ENCODE data around the gene ROR1.

The ROR1 gene

DNA sequence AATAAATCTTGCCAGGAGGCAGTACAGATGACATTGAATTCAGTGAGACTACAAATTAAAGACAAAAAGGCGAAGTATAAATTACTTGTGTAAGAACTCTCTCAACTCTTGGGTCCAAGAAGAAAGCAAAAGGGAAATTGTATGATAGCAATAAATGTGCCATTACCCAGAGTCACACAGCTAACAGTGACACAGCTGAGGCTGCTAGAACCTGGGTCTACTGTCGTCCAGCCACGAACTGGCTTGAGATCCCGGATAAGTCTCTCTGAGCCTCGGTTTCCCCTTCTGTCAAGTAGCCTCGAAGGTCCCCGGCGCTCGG, 362 bp upstream of the ROR1 start:
- no peak overlapping the region for H3K27ac ChIP-seq
- peak overlapping the region in 1 of 2 experiments; percentile 41 for H3K4me3 ChIP-seq (ENCODE audit: low read depth in 1 of 2, low read length in 1 of 2)
- H3K4me1 ChIP-seq (ENCODE audit: control insufficient read depth in 1 of 2, insufficient read depth in 1 of 2, low read depth in 1 of 2, low read length in 1 of 2): peaks cover 5 to 15% of the 10 kb centered on the region in 2 experiments
- TF ChIP-seq, protein P1, sequence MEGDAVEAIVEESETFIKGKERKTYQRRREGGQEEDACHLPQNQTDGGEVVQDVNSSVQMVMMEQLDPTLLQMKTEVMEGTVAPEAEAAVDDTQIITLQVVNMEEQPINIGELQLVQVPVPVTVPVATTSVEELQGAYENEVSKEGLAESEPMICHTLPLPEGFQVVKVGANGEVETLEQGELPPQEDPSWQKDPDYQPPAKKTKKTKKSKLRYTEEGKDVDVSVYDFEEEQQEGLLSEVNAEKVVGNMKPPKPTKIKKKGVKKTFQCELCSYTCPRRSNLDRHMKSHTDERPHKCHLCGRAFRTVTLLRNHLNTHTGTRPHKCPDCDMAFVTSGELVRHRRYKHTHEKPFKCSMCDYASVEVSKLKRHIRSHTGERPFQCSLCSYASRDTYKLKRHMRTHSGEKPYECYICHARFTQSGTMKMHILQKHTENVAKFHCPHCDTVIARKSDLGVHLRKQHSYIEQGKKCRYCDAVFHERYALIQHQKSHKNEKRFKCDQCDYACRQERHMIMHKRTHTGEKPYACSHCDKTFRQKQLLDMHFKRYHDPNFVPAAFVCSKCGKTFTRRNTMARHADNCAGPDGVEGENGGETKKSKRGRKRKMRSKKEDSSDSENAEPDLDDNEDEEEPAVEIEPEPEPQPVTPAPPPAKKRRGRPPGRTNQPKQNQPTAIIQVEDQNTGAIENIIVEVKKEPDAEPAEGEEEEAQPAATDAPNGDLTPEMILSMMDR (IDR thresholded peaks at IDR 0.05): no peak
- H3K9me3 ChIP-seq: no peaks in the 10 kb centered on the region
- peaks cover 81% of the 10 kb centered on the region for H3K27me3 ChIP-seq
- no peaks in the 10 kb centered on the region for H3K36me3 ChIP-seq

DNA sequence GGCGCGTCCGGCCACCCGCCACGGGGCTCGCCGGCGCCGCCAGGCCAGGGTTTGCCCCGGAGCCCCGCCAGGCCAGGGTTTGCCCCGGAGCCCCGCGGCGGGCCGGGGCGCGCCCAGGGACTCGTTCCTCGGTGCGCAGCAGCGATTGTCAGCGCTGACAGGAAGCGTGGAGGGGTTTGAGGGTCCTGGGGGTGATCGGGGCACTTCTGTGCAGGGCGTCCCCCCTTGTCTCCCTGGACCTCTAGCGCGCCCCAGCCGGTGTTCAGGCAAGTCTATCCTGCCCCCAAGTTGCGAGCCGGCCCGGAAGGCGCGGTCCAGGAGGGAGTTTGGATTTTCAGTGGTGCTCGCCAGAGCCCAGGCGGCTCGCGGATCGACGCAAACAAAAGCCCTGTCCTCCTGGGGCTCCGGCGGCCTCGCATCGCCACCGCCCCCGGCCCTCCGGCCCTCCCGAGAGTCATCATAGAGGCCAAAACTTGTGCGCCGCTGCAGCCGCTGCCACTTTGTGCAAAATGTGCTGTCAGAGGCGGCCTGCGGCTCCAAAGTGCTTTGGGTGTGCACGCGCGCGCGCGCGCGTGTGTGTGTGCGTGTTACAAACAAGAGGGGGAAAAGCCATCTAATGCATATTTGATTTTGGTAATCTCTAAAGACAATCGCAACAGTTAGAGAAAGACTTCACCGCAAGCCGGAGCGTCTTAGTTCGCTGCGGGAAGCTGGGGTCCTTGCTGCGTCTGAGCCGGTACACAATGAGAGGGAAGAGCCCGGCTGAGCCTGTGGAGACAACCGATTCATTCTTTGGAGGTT, 1.0 kb downstream of the ROR1 start:
- Histone ChIP-seq H3K9me3 (no peaks in the 10 kb centered on the region), H3K4me1 (ENCODE audit: control insufficient read depth in 1 of 2, insufficient read depth in 1 of 2, low read depth in 1 of 2, low read length in 1 of 2) (peaks cover 5 to 15% of the 10 kb centered on the region in 2 experiments), H3K27ac (no peak overlapping the region), H3K4me3 (ENCODE audit: low read depth in 1 of 2, low read length in 1 of 2) (peak overlapping the region in 1 of 2 experiments; percentile 9), H3K27me3 (peaks cover 94% of the 10 kb centered on the region), H3K36me3 (no peaks in the 10 kb centered on the region)
- TF ChIP-seq, protein P1 (IDR thresholded peaks at IDR 0.05): no peak

DNA sequence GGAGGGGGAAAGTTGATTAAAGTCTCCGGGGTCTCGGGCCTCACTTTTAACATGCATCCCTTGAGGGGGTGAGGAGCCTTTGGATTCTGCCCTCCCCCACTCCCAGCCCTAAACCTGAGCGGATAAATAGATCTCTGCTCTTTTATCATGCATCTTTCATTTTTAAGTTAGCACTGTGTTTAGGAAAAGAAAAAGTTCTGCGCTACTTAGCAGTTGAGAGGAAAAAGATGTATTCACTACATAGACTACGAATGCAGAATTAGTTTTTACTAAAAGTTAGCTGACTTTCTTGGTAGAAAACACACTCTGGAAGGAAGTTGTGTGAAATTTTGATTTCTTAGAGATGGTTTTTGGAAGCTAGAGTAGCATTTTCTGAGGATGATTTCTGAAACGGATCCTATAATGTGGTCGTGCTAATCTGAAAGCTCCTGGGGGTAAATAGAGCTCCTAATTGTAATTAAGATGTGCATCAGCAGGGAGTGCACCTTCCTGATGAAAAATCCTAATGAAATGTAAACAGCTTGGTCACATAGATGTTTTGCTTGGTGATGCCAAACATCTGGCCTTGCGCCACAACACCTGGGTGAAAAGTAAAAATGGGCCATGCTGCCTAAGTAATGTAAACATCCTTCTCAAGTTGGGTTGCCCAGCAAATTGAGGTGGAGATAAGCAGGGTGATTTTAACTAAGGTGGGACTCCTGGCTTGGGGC, 1.8 kb downstream of the ROR1 start:
- Histone ChIP-seq H3K4me1 (ENCODE audit: control insufficient read depth in 1 of 2, insufficient read depth in 1 of 2, low read depth in 1 of 2, low read length in 1 of 2) (peaks cover 5 to 15% of the 10 kb centered on the region in 2 experiments), H3K27ac (no peak overlapping the region), H3K4me3 (ENCODE audit: low read depth in 1 of 2, low read length in 1 of 2) (no peak overlapping the region), H3K36me3 (no peaks in the 10 kb centered on the region), H3K27me3 (peaks cover 100% of the 10 kb centered on the region), H3K9me3 (no peaks in the 10 kb centered on the region)
- TF ChIP-seq, protein P1 (IDR thresholded peaks at IDR 0.05): no peak

DNA sequence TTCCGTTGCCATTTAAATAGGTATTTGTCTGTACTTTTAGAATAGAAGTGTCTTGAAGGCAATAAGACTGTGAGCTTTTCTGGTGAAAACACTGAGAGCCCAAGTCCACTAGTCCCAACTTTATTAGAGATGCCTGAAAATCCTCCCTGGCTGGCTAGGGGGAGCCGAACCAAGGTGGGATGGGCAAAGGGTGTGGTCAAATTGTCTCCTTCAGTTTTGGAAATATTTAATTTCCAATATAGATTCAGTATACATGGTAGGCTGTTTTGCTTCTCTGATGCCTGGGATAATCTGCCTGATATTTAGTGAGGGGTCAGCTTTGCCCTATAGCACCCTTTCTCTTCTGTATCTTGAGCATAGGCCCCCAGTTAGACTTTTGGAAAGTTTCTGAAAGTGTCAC, 3.5 kb downstream of the ROR1 start:
- Histone ChIP-seq H3K9me3 (no peaks in the 10 kb centered on the region), H3K36me3 (no peaks in the 10 kb centered on the region), H3K4me1 (ENCODE audit: control insufficient read depth in 1 of 2, insufficient read depth in 1 of 2, low read depth in 1 of 2, low read length in 1 of 2) (peaks cover 5 to 15% of the 10 kb centered on the region in 2 experiments), H3K27ac (no peak overlapping the region), H3K4me3 (ENCODE audit: low read depth in 1 of 2, low read length in 1 of 2) (no peak overlapping the region), H3K27me3 (peaks cover 100% of the 10 kb centered on the region)
- TF ChIP-seq, protein P1 (IDR thresholded peaks at IDR 0.05): no peak

DNA sequence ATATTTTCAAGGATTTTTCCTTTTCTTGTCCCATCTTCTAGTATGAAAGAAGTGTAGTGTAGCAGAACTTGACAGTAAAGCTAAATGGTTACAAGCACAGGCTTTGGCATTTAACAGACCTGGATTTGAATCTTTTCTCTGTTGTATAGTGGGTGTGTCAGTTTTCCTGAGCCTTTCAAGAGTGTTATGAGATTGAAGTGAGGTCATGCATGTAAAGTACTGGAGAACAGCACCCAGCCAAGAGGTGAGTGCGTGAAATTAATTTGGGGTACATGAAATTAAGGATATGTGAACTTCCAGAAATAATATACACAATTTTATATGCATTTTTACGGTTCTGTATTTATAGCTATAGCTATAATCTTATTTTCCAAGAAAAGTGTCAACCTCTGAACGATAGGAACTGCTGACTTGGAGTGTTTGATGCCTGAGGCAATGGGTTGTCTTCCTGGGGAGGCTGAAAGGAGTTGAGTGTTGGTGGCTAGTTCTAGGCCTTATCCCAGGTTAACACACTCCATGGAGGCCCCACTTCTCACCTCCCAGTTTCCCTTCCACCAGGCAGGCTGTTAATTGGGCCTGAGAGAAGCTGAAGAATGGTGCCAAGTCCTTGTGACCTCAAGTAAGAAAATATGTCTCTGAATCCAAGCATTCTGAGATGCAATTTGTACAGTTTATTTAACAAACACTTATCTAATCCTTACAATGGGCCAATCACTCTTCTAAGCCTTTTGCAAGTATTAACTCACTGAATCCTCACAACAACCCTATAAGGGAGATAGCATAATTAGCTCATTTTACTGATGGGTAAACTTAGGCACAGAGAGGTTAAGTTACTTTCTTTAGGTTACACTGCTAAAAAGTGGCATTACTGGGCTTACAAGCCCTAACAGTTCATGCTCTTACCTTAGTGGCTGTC, 4.4 kb downstream of the ROR1 start:
- H3K27ac ChIP-seq: no peak overlapping the region
- H3K36me3 ChIP-seq: no peaks in the 10 kb centered on the region
- TF ChIP-seq, protein P1 (IDR thresholded peaks at IDR 0.05): no peak
- H3K27me3 ChIP-seq: peaks cover 100% of the 10 kb centered on the region
- no peaks in the 10 kb centered on the region for H3K9me3 ChIP-seq
- H3K4me1 ChIP-seq (ENCODE audit: control insufficient read depth in 1 of 2, insufficient read depth in 1 of 2, low read depth in 1 of 2, low read length in 1 of 2): peaks cover 5 to 15% of the 10 kb centered on the region in 2 experiments
- H3K4me3 ChIP-seq (ENCODE audit: low read depth in 1 of 2, low read length in 1 of 2): no peak overlapping the region

Data from neutrophil (primary cell).